ENCODE measurements around the gene POLR1F.

- TF ChIP-seq CTCF (IDR thresholded peaks at IDR 0.05; ENCODE audit: poor library complexity) (no peak), EZH2 (IDR thresholded peaks at IDR 0.05; ENCODE audit: borderline replicate concordance) (no peak)
These were observed 10.5 kb downstream of the POLR1F start for GRCh38 chr7:19698331-19698730.
